HEK293 (cell line): ENCODE results near the gene PEF1.

Experiments
- CTCF ChIA-PET: fragments of 350-600 bp; formaldehyde crosslinking; extraction: SDS; loops from one replicate; lab custom pipeline; 2021; ENCODE audit warnings: antibody characterized with exemption; lab: Yijun Ruan, JAX
- POLR2A ChIA-PET: fragments of 300-600 bp; formaldehyde crosslinking; extraction: SDS; loops from one replicate; lab custom pipeline; 2020; ENCODE audit warnings: antibody characterized with exemption, inconsistent platforms; lab: Yijun Ruan, JAX
- H3K27ac ChIP-seq: fragments of 200-500 bp; sonication (Bioruptor generic); 2 replicates; pipeline ENCODE4 v1.5.1; 2014; ENCODE audit warnings: low read depth, low read length, control low read depth, inconsistent platforms; ENCODE audit errors: extremely low read depth
- H3K36me3 ChIP-seq, 2 experiments: fragments of 200-500 bp in 1 of 2; sonication (Bioruptor generic) in 1 of 2; 1 replicate in 1 of 2; 2 replicates in 1 of 2; pipeline ENCODE4 v1.5.1; 2014 to 2017; ENCODE audit warnings: inconsistent platforms in 2 of 2, low read length in 2 of 2; ENCODE audit not compliant: control insufficient read depth in 2 of 2, insufficient read depth in 1 of 2
- H3K4me1 ChIP-seq: fragments of 200-500 bp; sonication (Bioruptor generic); 2 replicates; pipeline ENCODE4 v1.5.1; 2014; ENCODE audit warnings: mild to moderate bottlenecking, low read length, inconsistent platforms; ENCODE audit not compliant: control insufficient read depth, insufficient read depth
- H3K4me3 ChIP-seq: 2 replicates; pipeline ENCODE4 v1.5.1; 2011; ENCODE audit warnings: low read depth, mild to moderate bottlenecking, control low read depth, low read length, moderate library complexity
- H3K9me3 ChIP-seq: fragments of 200-500 bp; sonication (Bioruptor generic); 2 replicates; pipeline ENCODE4 v1.5.1; 2014; ENCODE audit warnings: low read depth, low read length, inconsistent platforms; ENCODE audit not compliant: control insufficient read depth, insufficient read depth
- BCL6B ChIP-seq: fragments of 450-650 bp; formaldehyde crosslinking; IDR thresholded peaks from 2 replicates; pipeline ENCODE4 v1.5.1; 2017; ENCODE audit warnings: missing biosample characterization, missing genetic modification characterization
- HOXD13 ChIP-seq: sonication (generic); formaldehyde crosslinking; IDR thresholded peaks from 2 replicates; pipeline ENCODE4 v1.8.0; 2022; ENCODE audit warnings: missing genetic modification reagents, borderline replicate concordance
- REPIN1 ChIP-seq: fragments of 450-650 bp; formaldehyde crosslinking; IDR thresholded peaks from 2 replicates; pipeline ENCODE4 v1.5.1; 2017; ENCODE audit warnings: missing biosample characterization, missing genetic modification characterization, low read depth
- ZBTB20 ChIP-seq: fragments of 450-650 bp; formaldehyde crosslinking; IDR thresholded peaks from 2 replicates; pipeline ENCODE4 v1.5.1; 2016; ENCODE audit warnings: missing biosample characterization, missing genetic modification characterization
- ZNF121 ChIP-seq: fragments of 450-650 bp; formaldehyde crosslinking; IDR thresholded peaks from 2 replicates; pipeline ENCODE4 v1.5.1; 2016; ENCODE audit warnings: missing biosample characterization, missing genetic modification characterization
- ZNF184 ChIP-seq: fragments of 450-650 bp; IDR thresholded peaks from 2 replicates; pipeline ENCODE4 v1.5.1; 2018; ENCODE audit warnings: missing biosample characterization, mild to moderate bottlenecking, missing genetic modification characterization
- ZNF548 ChIP-seq: fragments of 450-650 bp; formaldehyde crosslinking; IDR thresholded peaks from 2 replicates; pipeline ENCODE4 v1.5.1; 2016; ENCODE audit warnings: missing biosample characterization, missing genetic modification characterization
- TF ChIP-seq, protein P1 (sequence below): fragments of 450-650 bp; formaldehyde crosslinking; IDR thresholded peaks from 2 replicates; pipeline ENCODE4 v1.5.1; 2017; ENCODE audit warnings: missing biosample characterization, missing genetic modification characterization
- TF ChIP-seq, protein P2 (sequence below): fragments of 450-650 bp; formaldehyde crosslinking; IDR thresholded peaks from 2 replicates; pipeline ENCODE4 v1.5.1; 2016; ENCODE audit warnings: missing biosample characterization, missing genetic modification characterization
- TF ChIP-seq, protein P3 (sequence below): fragments of 450-650 bp; formaldehyde crosslinking; conservative IDR thresholded peaks from 2 replicates; pipeline ENCODE4 v1.5.1; 2016; ENCODE audit warnings: low read depth, missing biosample characterization, missing genetic modification characterization
- TF ChIP-seq, protein P4 (sequence below): fragments of 450-650 bp; formaldehyde crosslinking; IDR thresholded peaks from 2 replicates; pipeline ENCODE4 v1.5.1; 2016; ENCODE audit warnings: missing biosample characterization, missing genetic modification characterization, borderline replicate concordance

Gene PEF1

GRCh38 chr1:31624309-31624708 is 20.4 kb downstream of the PEF1 start:
- TF ChIP-seq ZBTB20, result no peak
- TF ChIP-seq, protein P1, sequence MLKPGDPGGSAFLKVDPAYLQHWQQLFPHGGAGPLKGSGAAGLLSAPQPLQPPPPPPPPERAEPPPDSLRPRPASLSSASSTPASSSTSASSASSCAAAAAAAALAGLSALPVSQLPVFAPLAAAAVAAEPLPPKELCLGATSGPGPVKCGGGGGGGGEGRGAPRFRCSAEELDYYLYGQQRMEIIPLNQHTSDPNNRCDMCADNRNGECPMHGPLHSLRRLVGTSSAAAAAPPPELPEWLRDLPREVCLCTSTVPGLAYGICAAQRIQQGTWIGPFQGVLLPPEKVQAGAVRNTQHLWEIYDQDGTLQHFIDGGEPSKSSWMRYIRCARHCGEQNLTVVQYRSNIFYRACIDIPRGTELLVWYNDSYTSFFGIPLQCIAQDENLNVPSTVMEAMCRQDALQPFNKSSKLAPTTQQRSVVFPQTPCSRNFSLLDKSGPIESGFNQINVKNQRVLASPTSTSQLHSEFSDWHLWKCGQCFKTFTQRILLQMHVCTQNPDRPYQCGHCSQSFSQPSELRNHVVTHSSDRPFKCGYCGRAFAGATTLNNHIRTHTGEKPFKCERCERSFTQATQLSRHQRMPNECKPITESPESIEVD (tag by site-specific recombination), result no peak
- H3K36me3 ChIP-seq, result peaks cover 0 to 37% of the 10 kb centered on the region in 2 experiments; a peak in 1 of 3 replicates
- CTCF ChIA-PET, result interaction anchor here (0.6 kb wide), 1 partner anchor 457 kb away, joined by 5 read pairs; no protein-coding TSS in a partner anchor
- POLR2A ChIA-PET, result no interaction called here
- no peak overlapping the region for H3K4me3 ChIP-seq
- H3K4me1 ChIP-seq, result no peaks in the 10 kb centered on the region
- H3K27ac ChIP-seq, result no peak overlapping the region
- H3K9me3 ChIP-seq, result no peaks in the 10 kb centered on the region

DNA sequence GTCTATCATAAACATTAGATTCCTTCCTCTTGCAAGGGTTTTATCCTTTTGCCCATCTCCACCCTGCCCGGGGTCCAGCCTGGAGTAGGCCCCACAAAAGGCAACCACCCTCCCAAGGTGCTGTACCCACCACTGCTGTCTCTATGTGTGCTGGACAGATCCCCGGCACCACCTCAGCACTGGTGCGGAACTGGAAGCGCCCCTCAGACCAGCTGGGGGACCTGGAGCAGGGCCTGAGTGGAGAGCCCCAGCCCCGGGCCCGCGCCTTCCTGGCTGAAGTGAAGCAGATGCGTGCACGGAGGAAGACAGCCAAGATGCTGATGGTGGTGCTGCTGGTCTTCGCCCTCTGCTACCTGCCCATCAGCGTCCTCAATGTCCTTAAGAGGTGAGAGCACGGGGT is 21.3 kb downstream of the PEF1 start:
- Histone ChIP-seq H3K4me1 (no peaks in the 10 kb centered on the region), H3K27ac (no peak overlapping the region), H3K36me3 (peaks cover 0 to 27% of the 10 kb centered on the region in 2 experiments; a peak in 1 of 3 replicates), H3K9me3 (no peaks in the 10 kb centered on the region), H3K4me3 (no peak overlapping the region)
- TF ChIP-seq, protein P2, sequence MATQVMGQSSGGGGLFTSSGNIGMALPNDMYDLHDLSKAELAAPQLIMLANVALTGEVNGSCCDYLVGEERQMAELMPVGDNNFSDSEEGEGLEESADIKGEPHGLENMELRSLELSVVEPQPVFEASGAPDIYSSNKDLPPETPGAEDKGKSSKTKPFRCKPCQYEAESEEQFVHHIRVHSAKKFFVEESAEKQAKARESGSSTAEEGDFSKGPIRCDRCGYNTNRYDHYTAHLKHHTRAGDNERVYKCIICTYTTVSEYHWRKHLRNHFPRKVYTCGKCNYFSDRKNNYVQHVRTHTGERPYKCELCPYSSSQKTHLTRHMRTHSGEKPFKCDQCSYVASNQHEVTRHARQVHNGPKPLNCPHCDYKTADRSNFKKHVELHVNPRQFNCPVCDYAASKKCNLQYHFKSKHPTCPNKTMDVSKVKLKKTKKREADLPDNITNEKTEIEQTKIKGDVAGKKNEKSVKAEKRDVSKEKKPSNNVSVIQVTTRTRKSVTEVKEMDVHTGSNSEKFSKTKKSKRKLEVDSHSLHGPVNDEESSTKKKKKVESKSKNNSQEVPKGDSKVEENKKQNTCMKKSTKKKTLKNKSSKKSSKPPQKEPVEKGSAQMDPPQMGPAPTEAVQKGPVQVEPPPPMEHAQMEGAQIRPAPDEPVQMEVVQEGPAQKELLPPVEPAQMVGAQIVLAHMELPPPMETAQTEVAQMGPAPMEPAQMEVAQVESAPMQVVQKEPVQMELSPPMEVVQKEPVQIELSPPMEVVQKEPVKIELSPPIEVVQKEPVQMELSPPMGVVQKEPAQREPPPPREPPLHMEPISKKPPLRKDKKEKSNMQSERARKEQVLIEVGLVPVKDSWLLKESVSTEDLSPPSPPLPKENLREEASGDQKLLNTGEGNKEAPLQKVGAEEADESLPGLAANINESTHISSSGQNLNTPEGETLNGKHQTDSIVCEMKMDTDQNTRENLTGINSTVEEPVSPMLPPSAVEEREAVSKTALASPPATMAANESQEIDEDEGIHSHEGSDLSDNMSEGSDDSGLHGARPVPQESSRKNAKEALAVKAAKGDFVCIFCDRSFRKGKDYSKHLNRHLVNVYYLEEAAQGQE (tag by site-specific recombination), result peak; percentile 49; the same call in 1 of the 2 replicates
- TF ChIP-seq ZNF548 (tag by site-specific recombination) (no peak), REPIN1 (no peak)
- POLR2A ChIA-PET, result no interaction called here
- CTCF ChIA-PET, result no interaction called here

GRCh38 chr1:31621847-31622730 is 22.6 kb downstream of the PEF1 start:
- POLR2A ChIA-PET, result no interaction called here
- H3K9me3 ChIP-seq, result no peaks in the 10 kb centered on the region
- CTCF ChIA-PET, result no interaction called here
- H3K4me3 ChIP-seq, result no peak overlapping the region
- peaks cover 0 to 14% of the 10 kb centered on the region in 2 experiments; a peak in 1 of 3 replicates for H3K36me3 ChIP-seq
- H3K27ac ChIP-seq, result no peak overlapping the region
- TF ChIP-seq, protein P3, sequence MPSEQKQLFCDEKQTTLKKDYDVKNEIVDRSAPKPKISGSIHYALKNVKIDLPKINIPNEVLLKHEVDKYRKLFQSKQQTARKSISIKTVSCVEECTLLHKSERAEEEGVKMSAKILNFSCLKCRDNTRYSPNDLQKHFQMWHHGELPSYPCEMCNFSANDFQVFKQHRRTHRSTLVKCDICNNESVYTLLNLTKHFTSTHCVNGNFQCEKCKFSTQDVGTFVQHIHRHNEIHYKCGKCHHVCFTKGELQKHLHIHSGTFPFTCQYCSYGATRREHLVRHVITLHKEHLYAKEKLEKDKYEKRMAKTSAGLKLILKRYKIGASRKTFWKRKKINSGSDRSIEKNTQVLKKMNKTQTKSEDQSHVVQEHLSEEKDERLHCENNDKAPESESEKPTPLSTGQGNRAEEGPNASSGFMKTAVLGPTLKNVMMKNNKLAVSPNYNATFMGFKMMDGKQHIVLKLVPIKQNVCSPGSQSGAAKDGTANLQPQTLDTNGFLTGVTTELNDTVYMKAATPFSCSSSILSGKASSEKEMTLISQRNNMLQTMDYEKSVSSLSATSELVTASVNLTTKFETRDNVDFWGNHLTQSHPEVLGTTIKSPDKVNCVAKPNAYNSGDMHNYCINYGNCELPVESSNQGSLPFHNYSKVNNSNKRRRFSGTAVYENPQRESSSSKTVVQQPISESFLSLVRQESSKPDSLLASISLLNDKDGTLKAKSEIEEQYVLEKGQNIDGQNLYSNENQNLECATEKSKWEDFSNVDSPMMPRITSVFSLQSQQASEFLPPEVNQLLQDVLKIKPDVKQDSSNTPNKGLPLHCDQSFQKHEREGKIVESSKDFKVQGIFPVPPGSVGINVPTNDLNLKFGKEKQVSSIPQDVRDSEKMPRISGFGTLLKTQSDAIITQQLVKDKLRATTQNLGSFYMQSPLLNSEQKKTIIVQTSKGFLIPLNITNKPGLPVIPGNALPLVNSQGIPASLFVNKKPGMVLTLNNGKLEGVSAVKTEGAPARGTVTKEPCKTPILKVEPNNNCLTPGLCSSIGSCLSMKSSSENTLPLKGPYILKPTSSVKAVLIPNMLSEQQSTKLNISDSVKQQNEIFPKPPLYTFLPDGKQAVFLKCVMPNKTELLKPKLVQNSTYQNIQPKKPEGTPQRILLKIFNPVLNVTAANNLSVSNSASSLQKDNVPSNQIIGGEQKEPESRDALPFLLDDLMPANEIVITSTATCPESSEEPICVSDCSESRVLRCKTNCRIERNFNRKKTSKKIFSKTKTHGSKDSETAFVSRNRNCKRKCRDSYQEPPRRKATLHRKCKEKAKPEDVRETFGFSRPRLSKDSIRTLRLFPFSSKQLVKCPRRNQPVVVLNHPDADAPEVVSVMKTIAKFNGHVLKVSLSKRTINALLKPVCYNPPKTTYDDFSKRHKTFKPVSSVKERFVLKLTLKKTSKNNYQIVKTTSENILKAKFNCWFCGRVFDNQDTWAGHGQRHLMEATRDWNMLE (tag by site-specific recombination), result no peak
- no peak for TF ChIP-seq BCL6B (tag by site-specific recombination)
- TF ChIP-seq ZNF184, result no peak
- TF ChIP-seq ZNF121 (tag by site-specific recombination), result no peak
- TF ChIP-seq, protein P4, sequence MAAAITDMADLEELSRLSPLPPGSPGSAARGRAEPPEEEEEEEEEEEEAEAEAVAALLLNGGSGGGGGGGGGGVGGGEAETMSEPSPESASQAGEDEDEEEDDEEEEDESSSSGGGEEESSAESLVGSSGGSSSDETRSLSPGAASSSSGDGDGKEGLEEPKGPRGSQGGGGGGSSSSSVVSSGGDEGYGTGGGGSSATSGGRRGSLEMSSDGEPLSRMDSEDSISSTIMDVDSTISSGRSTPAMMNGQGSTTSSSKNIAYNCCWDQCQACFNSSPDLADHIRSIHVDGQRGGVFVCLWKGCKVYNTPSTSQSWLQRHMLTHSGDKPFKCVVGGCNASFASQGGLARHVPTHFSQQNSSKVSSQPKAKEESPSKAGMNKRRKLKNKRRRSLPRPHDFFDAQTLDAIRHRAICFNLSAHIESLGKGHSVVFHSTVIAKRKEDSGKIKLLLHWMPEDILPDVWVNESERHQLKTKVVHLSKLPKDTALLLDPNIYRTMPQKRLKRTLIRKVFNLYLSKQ (tag by site-specific recombination), result no peak
- no peak for TF ChIP-seq HOXD13 (CRISPR knock-in tag)
- H3K4me1 ChIP-seq, result no peaks in the 10 kb centered on the region
